ENCODE results near the gene RUNX3.
"Not testable (repeated sequence)": the region's sequence is repeated elsewhere in the genome, so short reads cannot be mapped to it uniquely, and the experiment has no call there.

Gene RUNX3

DNA sequence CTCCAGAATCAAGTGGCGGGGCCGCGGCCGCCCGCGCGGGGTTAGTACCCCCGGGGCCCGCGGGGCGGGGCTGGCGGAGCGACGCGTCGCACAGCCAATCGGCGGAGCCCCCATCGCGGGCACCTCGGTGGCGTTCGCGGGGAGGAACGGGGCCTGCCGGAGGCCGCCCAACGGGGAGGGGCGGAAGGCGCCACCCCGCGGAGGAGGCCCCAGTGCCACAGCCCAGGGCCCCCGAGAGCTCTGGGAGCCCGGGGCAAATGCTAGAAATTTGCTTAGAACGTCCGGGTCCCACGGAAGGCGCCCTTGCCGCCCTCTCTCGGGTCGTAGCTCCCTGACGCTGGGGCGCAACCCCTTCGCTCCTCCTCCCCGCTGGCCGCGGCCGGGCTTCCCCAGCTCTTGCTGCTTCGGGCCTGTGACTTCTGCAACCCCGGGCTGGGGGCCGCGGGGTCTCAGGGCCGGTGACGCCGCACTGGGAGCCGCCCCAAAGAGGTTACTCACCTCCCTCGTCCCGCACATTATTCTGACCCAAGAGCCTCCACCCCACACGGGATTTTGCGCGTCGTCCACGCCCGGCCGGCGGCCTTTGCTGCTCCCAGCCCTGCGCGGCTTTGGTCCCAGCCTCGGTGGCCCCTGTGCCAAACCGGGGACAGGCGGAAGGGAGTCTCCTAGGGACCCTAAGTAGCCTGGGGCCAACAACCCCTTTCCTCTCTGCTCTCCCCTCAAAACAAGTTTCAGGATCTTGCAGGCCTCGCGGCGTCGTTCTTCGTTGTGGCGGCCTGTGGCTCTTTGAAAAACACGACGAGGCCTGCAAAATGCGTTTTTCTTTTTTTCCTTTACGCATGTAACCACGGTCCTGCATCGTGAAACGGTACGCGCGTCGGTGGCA lies at the start of gene RUNX3 (continued):
- peak; percentile 42; the same call in 1 of the 2 replicates for TF ChIP-seq ZNF341 (tag by site-specific recombination; IDR thresholded peaks at IDR 0.05; ENCODE audit: low read depth)
- TF ChIP-seq, protein P1, sequence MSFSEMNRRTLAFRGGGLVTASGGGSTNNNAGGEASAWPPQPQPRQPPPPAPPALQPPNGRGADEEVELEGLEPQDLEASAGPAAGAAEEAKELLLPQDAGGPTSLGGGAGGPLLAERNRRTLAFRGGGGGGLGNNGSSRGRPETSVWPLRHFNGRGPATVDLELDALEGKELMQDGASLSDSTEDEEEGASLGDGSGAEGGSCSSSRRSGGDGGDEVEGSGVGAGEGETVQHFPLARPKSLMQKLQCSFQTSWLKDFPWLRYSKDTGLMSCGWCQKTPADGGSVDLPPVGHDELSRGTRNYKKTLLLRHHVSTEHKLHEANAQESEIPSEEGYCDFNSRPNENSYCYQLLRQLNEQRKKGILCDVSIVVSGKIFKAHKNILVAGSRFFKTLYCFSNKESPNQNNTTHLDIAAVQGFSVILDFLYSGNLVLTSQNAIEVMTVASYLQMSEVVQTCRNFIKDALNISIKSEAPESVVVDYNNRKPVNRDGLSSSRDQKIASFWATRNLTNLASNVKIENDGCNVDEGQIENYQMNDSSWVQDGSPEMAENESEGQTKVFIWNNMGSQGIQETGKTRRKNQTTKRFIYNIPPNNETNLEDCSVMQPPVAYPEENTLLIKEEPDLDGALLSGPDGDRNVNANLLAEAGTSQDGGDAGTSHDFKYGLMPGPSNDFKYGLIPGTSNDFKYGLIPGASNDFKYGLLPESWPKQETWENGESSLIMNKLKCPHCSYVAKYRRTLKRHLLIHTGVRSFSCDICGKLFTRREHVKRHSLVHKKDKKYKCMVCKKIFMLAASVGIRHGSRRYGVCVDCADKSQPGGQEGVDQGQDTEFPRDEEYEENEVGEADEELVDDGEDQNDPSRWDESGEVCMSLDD (tag by site-specific recombination; IDR thresholded peaks at IDR 0.05) = peak; percentile 56; the same call in 1 of the 2 replicates
- TF ChIP-seq ZNF10 (tag by site-specific recombination; IDR thresholded peaks at IDR 0.05) = no peak
- TF ChIP-seq, protein P2, sequence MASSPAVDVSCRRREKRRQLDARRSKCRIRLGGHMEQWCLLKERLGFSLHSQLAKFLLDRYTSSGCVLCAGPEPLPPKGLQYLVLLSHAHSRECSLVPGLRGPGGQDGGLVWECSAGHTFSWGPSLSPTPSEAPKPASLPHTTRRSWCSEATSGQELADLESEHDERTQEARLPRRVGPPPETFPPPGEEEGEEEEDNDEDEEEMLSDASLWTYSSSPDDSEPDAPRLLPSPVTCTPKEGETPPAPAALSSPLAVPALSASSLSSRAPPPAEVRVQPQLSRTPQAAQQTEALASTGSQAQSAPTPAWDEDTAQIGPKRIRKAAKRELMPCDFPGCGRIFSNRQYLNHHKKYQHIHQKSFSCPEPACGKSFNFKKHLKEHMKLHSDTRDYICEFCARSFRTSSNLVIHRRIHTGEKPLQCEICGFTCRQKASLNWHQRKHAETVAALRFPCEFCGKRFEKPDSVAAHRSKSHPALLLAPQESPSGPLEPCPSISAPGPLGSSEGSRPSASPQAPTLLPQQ (tag by site-specific recombination; IDR thresholded peaks at IDR 0.05) = 0 out of 2 replicates have a peak, but pooled peaks have one; percentile 17
- TF ChIP-seq YY1 (tag by site-specific recombination; IDR thresholded peaks at IDR 0.05) = 0 out of 2 replicates have a peak, but pooled peaks have one; percentile 27
- 0 out of 2 replicates have a peak, but pooled peaks have one; percentile 38 for TF ChIP-seq KLF1 (tag by site-specific recombination; IDR thresholded peaks at IDR 0.05)
- 0 out of 2 replicates have a peak, but pooled peaks have one; percentile 26 for TF ChIP-seq ZNF76 (tag by site-specific recombination; IDR thresholded peaks at IDR 0.05; ENCODE audit: borderline replicate concordance, low read depth)

DNA sequence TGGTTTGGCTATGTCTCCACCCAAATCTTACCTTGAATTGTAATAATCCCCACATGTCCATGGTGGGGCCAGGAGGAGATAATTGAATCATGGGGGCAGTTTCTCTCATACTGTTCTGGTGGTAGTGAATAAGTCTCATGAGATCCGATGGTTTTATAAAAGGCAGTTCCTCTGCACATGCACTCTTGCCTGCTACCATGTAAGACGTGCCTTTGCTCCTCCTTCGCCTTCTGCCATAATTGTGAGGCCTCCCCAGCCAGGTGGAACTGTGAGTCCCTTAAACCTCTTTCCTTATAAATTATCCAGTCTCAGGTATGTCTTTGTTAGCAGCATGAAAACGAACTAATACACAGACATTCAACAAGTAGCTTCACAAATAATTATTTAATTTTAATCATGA lies 49.2 kb upstream of the RUNX3 start:
- H3K4me3 ChIP-seq (ENCODE audit: low read depth, low read length); H3K9me3 ChIP-seq (ENCODE audit: control insufficient read depth, insufficient read depth, low read depth, low read length); POLR2A ChIA-PET; H3K27ac ChIP-seq (ENCODE audit: extremely low read depth, low read depth, low read length); H3K4me1 ChIP-seq (ENCODE audit: control insufficient read depth, insufficient read depth, low read length); H3K36me3 ChIP-seq (ENCODE audit: control insufficient read depth in 2 of 2, insufficient read depth in 1 of 2, low read length in 2 of 2): not testable (repeated sequence)
- CTCF ChIA-PET = interaction anchor here (0.8 kb wide), 1 partner anchor 46 kb away, joined by 3 read pairs; no protein-coding TSS in a partner anchor
- TF ChIP-seq SCRT2 (tag by site-specific recombination; IDR thresholded peaks at IDR 0.05) = peak; percentile 71

DNA sequence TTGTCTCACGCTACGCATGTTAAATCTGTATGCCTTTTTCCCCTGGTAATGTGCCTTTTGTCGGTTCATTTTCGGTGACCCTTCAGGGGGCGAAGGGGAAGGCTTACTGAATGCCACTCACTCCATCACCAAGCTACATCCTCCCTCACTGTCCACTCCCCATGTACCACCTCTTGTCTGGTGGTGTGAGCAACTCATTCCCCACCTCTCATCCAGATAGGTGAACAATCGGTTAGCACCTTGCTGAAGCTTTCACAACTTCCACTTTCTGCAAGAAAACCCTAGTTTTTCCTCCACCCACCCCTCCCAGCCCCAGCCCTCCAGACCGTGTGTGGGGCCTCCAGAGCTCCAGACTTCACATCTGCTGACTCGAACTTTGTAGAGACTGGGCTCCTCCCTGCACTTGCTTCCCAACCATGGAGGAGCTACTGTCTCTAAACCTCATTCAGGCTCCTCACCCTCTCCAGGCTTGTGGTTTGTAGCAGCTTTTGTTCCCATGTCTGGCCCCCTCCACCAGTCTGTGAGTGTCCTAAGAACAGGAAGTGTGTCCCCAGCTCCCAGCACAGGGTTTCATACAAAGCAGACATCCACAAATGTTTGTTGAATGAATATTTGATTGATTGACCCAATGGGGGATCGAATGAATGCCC lies 48.4 kb upstream of the RUNX3 start:
- TF ChIP-seq GLI4 (tag by site-specific recombination; IDR thresholded peaks at IDR 0.05) = no peak
- TF ChIP-seq SALL2 (tag by site-specific recombination; IDR thresholded peaks at IDR 0.05; ENCODE audit: borderline replicate concordance) = no peak
- TF ChIP-seq ZNF266 (tag by site-specific recombination; IDR thresholded peaks at IDR 0.05; ENCODE audit: low read depth) = no peak
- TF ChIP-seq ZNF140 (tag by site-specific recombination; IDR thresholded peaks at IDR 0.05) = no peak
- TF ChIP-seq, protein P3, sequence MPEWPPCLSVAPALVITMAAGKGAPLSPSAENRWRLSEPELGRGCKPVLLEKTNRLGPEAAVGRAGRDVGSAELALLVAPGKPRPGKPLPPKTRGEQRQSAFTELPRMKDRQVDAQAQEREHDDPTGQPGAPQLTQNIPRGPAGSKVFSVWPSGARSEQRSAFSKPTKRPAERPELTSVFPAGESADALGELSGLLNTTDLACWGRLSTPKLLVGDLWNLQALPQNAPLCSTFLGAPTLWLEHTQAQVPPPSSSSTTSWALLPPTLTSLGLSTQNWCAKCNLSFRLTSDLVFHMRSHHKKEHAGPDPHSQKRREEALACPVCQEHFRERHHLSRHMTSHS (tag by site-specific recombination; IDR thresholded peaks at IDR 0.05) = no peak
- TF ChIP-seq ZNF24 (tag by site-specific recombination; IDR thresholded peaks at IDR 0.05) = no peak
- no peak for TF ChIP-seq ZFP3 (tag by site-specific recombination; IDR thresholded peaks at IDR 0.05; ENCODE audit: low read depth)
- TF ChIP-seq, protein P4, sequence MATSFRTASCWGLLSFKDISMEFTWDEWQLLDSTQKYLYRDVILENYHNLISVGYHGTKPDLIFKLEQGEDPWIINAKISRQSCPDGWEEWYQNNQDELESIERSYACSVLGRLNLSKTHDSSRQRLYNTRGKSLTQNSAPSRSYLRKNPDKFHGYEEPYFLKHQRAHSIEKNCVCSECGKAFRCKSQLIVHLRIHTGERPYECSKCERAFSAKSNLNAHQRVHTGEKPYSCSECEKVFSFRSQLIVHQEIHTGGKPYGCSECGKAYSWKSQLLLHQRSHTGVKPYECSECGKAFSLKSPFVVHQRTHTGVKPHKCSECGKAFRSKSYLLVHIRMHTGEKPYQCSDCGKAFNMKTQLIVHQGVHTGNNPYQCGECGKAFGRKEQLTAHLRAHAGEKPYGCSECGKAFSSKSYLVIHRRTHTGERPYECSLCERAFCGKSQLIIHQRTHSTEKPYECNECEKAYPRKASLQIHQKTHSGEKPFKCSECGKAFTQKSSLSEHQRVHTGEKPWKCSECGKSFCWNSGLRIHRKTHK (tag by site-specific recombination; IDR thresholded peaks at IDR 0.05) = no peak
- Histone ChIP-seq H3K4me3 (ENCODE audit: low read depth, low read length) (no peak overlapping the region), H3K4me1 (ENCODE audit: control insufficient read depth, insufficient read depth, low read length) (no peaks in the 10 kb centered on the region), H3K36me3 (ENCODE audit: control insufficient read depth in 2 of 2, insufficient read depth in 1 of 2, low read length in 2 of 2) (no peaks in the 10 kb centered on the region), H3K9me3 (ENCODE audit: control insufficient read depth, insufficient read depth, low read depth, low read length) (no peaks in the 10 kb centered on the region), H3K27ac (ENCODE audit: extremely low read depth, low read depth, low read length) (no peak overlapping the region)
- CTCF ChIA-PET = interaction anchor here (0.6 to 0.8 kb wide), 2 partner anchors 46 to 51 kb away, joined by 3 read pairs; no protein-coding TSS in a partner anchor
- POLR2A ChIA-PET = interaction anchor here (0.7 kb wide), 1 partner anchor 124 kb away, joined by 6 read pairs; no protein-coding TSS in a partner anchor

All from HEK293 (cell line).